ENCODE results near the gene SRPK1.

The SRPK1 gene

GRCh38 chr6:35797837-35798526, 122.9 kb downstream of the SRPK1 start:
- H3K36me3 ChIP-seq (ENCODE audit: control insufficient read depth in 4 of 4, insufficient read depth in 4 of 4, low read length in 3 of 4) = no peaks in the 10 kb centered on the region
- no peak for DNase-seq
- H3K9me3 ChIP-seq (ENCODE audit: control extremely low read depth in 1 of 5, control insufficient read depth in 4 of 5, insufficient read depth in 2 of 5, low read depth in 1 of 5, low read length in 4 of 5) = no peaks in the 10 kb centered on the region
- 97% methylated on average over 7 of the region's 8 CpGs for WGBS (ENCODE audit: insufficient coverage)
- ChIA-PET POLR2A (interaction anchor here (1.0 kb wide), 1 partner anchor 10 kb away, joined by 3 read pairs; no protein-coding TSS in a partner anchor), CTCF (no interaction called here)
- H3K27ac ChIP-seq (ENCODE audit: insufficient read depth in 1 of 2, low read depth in 1 of 2, low read length in 2 of 2, poor library complexity in 1 of 2, severe bottlenecking in 2 of 2) = no peak overlapping the region
- H3K27me3 ChIP-seq (replicated peaks in 2 of 5; ENCODE audit: control insufficient read depth in 4 of 5, insufficient read depth in 5 of 5, low read length in 4 of 5) = peaks cover 0 to 7% (median 0%) of the 10 kb centered on the region in 5 experiments
- no peaks in the 10 kb centered on the region for H3K4me1 ChIP-seq (ENCODE audit: control extremely low read depth in 1 of 4, control insufficient read depth in 4 of 4, insufficient read depth in 4 of 4, low read length in 3 of 4)
- H3K4me3 ChIP-seq (ENCODE audit: control insufficient read depth in 1 of 7, extremely low read depth in 1 of 7, insufficient read depth in 4 of 7, low read depth in 2 of 7, low read length in 6 of 7) = no peak overlapping the region

DNA sequence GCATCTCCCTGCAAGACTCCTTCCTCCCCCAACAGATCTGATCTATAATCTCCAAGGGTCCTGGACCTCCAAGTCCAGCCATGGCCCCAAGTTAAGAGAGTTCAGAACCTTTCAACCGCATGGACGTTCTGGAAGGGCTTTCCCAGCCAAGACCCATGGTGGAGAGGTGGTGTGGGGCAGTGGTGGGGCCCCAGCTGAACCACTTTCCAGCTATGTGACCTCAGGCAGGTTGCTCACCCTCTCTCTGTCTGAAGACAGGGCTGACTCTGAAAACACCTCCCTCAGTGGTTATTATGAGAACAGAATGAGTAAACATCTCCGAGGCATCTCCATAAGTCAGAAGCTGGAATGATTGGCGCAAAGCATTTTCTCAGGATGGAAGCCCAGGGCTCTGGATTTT, 124.7 kb downstream of the SRPK1 start:
- H3K4me3 ChIP-seq (ENCODE audit: control insufficient read depth in 1 of 7, extremely low read depth in 1 of 7, insufficient read depth in 4 of 7, low read depth in 2 of 7, low read length in 6 of 7) = no peak overlapping the region
- WGBS (ENCODE audit: insufficient coverage) = 94% methylated on average over 4 of the region's 4 CpGs
- H3K27me3 ChIP-seq (replicated peaks in 2 of 5; ENCODE audit: control insufficient read depth in 4 of 5, insufficient read depth in 5 of 5, low read length in 4 of 5) = peaks cover 0 to 7% (median 0%) of the 10 kb centered on the region in 5 experiments
- H3K36me3 ChIP-seq (ENCODE audit: control insufficient read depth in 4 of 4, insufficient read depth in 4 of 4, low read length in 3 of 4) = no peaks in the 10 kb centered on the region
- H3K4me1 ChIP-seq (ENCODE audit: control extremely low read depth in 1 of 4, control insufficient read depth in 4 of 4, insufficient read depth in 4 of 4, low read length in 3 of 4) = no peaks in the 10 kb centered on the region
- ChIA-PET CTCF (no interaction called here), POLR2A (interaction anchor here (0.7 kb wide), 1 partner anchor 201 kb away, joined by 3 read pairs; no protein-coding TSS in a partner anchor)
- no peaks in the 10 kb centered on the region for H3K9me3 ChIP-seq (ENCODE audit: control extremely low read depth in 1 of 5, control insufficient read depth in 4 of 5, insufficient read depth in 2 of 5, low read depth in 1 of 5, low read length in 4 of 5)
- no peak for DNase-seq
- H3K27ac ChIP-seq (ENCODE audit: insufficient read depth in 1 of 2, low read depth in 1 of 2, low read length in 2 of 2, poor library complexity in 1 of 2, severe bottlenecking in 2 of 2) = no peak overlapping the region

DNA sequence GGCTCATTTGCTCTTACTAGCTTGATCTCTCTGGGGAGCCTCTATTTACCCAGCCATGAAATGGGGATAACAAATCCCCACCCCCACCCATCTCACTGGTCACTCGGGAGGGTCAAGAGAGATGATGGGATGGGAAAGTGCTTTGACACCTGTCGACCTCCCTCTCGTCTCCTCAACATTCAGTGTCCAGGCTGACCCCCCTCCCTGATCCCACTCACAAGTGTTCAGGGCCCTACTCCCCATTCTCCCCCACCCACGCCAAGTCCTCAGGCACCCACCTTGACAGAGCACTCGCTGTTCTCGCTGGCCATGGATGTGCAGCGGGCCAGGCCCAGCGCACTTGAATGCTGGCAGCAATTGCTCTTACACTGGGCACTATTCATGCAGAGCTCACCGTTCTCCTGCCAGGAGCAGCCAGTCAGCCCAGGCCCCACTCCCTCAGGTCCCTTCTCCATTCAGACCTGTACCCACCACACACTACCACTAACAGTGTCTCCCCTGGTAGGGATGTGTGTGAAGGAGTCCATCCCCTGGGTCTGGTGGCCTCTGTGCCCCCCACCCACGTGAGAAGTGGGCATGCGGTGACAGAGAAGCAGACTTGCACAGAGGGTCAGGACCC, 125.3 kb downstream of the SRPK1 start:
- POLR2A ChIA-PET = no interaction called here

DNA sequence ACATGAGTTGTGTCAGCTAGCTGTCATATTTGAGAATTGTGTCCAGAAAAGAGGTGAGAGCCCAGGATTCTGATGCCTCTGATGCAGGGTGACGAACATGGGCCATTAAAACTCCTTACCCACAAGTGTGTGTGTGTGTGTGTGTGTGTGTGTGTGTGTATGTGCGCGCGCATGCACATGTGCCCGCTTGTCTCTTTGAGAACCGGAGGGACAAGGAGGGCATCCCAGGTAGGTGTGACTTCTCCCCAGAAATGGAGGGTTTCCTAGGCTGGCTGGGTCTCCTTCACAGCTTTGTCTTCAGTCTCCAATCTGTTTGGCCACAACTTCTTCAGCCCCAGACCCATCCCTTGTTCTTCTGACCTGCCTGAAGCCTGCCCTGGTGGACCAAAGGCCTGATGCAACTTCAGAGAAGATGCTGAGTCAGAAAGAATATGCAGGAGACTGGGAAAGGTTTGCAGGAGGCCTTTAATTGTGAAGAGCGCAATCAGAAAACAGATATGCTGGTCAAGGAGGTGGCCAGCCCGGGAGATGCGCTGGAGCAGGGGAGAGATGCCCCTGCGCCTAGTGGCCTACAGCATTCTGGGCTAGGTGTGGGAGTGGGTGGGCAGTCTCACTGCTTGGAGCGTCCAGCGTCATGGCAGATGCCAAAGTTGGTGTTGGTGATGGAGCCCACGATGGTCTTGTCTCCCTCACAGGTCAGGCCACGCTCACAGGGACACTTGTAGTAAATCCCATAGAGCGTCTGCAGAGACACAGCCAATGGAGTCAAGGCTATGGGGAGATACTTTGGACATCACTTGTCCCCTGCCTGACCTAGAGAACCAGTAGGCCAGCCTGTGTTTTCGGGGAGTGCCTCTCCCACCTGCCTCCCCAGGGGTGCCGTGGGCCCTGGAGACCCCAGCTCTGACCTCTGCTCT, 126.1 kb downstream of the SRPK1 start:
- Histone ChIP-seq H3K9me3 (ENCODE audit: control extremely low read depth in 1 of 5, control insufficient read depth in 4 of 5, insufficient read depth in 2 of 5, low read depth in 1 of 5, low read length in 4 of 5) (no peaks in the 10 kb centered on the region), H3K4me1 (ENCODE audit: control extremely low read depth in 1 of 4, control insufficient read depth in 4 of 4, insufficient read depth in 4 of 4, low read length in 3 of 4) (no peaks in the 10 kb centered on the region), H3K27ac (ENCODE audit: insufficient read depth in 1 of 2, low read depth in 1 of 2, low read length in 2 of 2, poor library complexity in 1 of 2, severe bottlenecking in 2 of 2) (no peak overlapping the region), H3K36me3 (ENCODE audit: control insufficient read depth in 4 of 4, insufficient read depth in 4 of 4, low read length in 3 of 4) (no peaks in the 10 kb centered on the region), H3K4me3 (ENCODE audit: control insufficient read depth in 1 of 7, extremely low read depth in 1 of 7, insufficient read depth in 4 of 7, low read depth in 2 of 7, low read length in 6 of 7) (no peak overlapping the region), H3K27me3 (replicated peaks in 2 of 5; ENCODE audit: control insufficient read depth in 4 of 5, insufficient read depth in 5 of 5, low read length in 4 of 5) (peaks cover 0 to 7% (median 3%) of the 10 kb centered on the region in 5 experiments)
- no peak for DNase-seq
- ChIA-PET POLR2A (no interaction called here), CTCF (no interaction called here)
- 97% methylated on average over 10 of the region's 17 CpGs for WGBS (ENCODE audit: insufficient coverage)

More for the DNA sequence above, 125.3 kb downstream of the SRPK1 start:
- no peak overlapping the region for H3K4me3 ChIP-seq (ENCODE audit: control insufficient read depth in 1 of 7, extremely low read depth in 1 of 7, insufficient read depth in 4 of 7, low read depth in 2 of 7, low read length in 6 of 7)
- peaks cover 0 to 7% (median 0%) of the 10 kb centered on the region in 5 experiments for H3K27me3 ChIP-seq (replicated peaks in 2 of 5; ENCODE audit: control insufficient read depth in 4 of 5, insufficient read depth in 5 of 5, low read length in 4 of 5)
- no peaks in the 10 kb centered on the region for H3K36me3 ChIP-seq (ENCODE audit: control insufficient read depth in 4 of 4, insufficient read depth in 4 of 4, low read length in 3 of 4)
- DNase-seq = no peak
- no peaks in the 10 kb centered on the region for H3K4me1 ChIP-seq (ENCODE audit: control extremely low read depth in 1 of 4, control insufficient read depth in 4 of 4, insufficient read depth in 4 of 4, low read length in 3 of 4)
- H3K9me3 ChIP-seq (ENCODE audit: control extremely low read depth in 1 of 5, control insufficient read depth in 4 of 5, insufficient read depth in 2 of 5, low read depth in 1 of 5, low read length in 4 of 5) = no peaks in the 10 kb centered on the region
- CTCF ChIA-PET = no interaction called here
- WGBS (ENCODE audit: insufficient coverage) = 97% methylated on average over 8 of the region's 11 CpGs
- no peak overlapping the region for H3K27ac ChIP-seq (ENCODE audit: insufficient read depth in 1 of 2, low read depth in 1 of 2, low read length in 2 of 2, poor library complexity in 1 of 2, severe bottlenecking in 2 of 2)

DNA sequence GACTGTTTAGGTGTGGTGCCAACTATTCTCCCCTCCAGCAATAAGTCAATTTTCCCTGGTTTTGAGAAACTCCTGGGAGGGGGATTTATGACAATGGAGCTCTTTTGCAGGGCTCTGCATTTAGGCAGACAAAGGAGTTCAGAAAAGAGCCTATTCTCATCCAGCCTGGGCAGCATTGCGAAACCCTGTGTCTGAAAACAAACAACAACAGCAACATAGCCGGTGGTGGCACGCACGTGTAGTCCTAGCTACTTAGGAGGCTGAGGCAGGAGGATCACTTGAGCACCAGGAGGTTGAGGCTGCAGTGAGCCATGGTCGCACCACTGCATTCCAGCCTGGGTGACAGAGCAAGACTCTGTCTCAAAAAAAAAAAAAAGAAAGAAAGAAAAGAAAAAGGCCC, 130.2 kb downstream of the SRPK1 start:
- ChIA-PET CTCF (no interaction called here), POLR2A (no interaction called here)
- Histone ChIP-seq H3K27me3 (replicated peaks in 2 of 5; ENCODE audit: control insufficient read depth in 4 of 5, insufficient read depth in 5 of 5, low read length in 4 of 5) (peaks cover 8 to 38% (median 25%) of the 10 kb centered on the region in 5 experiments), H3K4me3 (ENCODE audit: control insufficient read depth in 1 of 7, extremely low read depth in 1 of 7, insufficient read depth in 4 of 7, low read depth in 2 of 7, low read length in 6 of 7) (no peak overlapping the region), H3K27ac (ENCODE audit: insufficient read depth in 1 of 2, low read depth in 1 of 2, low read length in 2 of 2, poor library complexity in 1 of 2, severe bottlenecking in 2 of 2) (no peak overlapping the region), H3K4me1 (ENCODE audit: control extremely low read depth in 1 of 4, control insufficient read depth in 4 of 4, insufficient read depth in 4 of 4, low read length in 3 of 4) (peaks cover 0 to 3% (median 1%) of the 10 kb centered on the region in 4 experiments), H3K9me3 (ENCODE audit: control extremely low read depth in 1 of 5, control insufficient read depth in 4 of 5, insufficient read depth in 2 of 5, low read depth in 1 of 5, low read length in 4 of 5) (no peaks in the 10 kb centered on the region), H3K36me3 (ENCODE audit: control insufficient read depth in 4 of 4, insufficient read depth in 4 of 4, low read length in 3 of 4) (no peaks in the 10 kb centered on the region)
- no peak for DNase-seq
- WGBS (ENCODE audit: insufficient coverage) = 89% methylated on average over 3 of the region's 5 CpGs

- Histone ChIP-seq H3K9me3 (ENCODE audit: control extremely low read depth in 1 of 5, control insufficient read depth in 4 of 5, insufficient read depth in 2 of 5, low read depth in 1 of 5, low read length in 4 of 5) (no peaks in the 10 kb centered on the region), H3K4me1 (ENCODE audit: control extremely low read depth in 1 of 4, control insufficient read depth in 4 of 4, insufficient read depth in 4 of 4, low read length in 3 of 4) (peaks cover 0 to 3% (median 1%) of the 10 kb centered on the region in 4 experiments), H3K27me3 (replicated peaks in 2 of 5; ENCODE audit: control insufficient read depth in 4 of 5, insufficient read depth in 5 of 5, low read length in 4 of 5) (peaks cover 8 to 50% (median 27%) of the 10 kb centered on the region in 5 experiments), H3K27ac (ENCODE audit: insufficient read depth in 1 of 2, low read depth in 1 of 2, low read length in 2 of 2, poor library complexity in 1 of 2, severe bottlenecking in 2 of 2) (no peak overlapping the region), H3K4me3 (ENCODE audit: control insufficient read depth in 1 of 7, extremely low read depth in 1 of 7, insufficient read depth in 4 of 7, low read depth in 2 of 7, low read length in 6 of 7) (no peak overlapping the region), H3K36me3 (ENCODE audit: control insufficient read depth in 4 of 4, insufficient read depth in 4 of 4, low read length in 3 of 4) (no peaks in the 10 kb centered on the region)
- no peak for DNase-seq
- WGBS (ENCODE audit: insufficient coverage) = 84% methylated on average over 4 of the region's 4 CpGs
- CTCF ChIA-PET = no interaction called here
- POLR2A ChIA-PET = no interaction called here
Observed at GRCh38 chr6:35788423-35788982, 132.4 kb downstream of the SRPK1 start.
